ENCODE measurements around the gene GRM5.

The GRM5 gene

DNA sequence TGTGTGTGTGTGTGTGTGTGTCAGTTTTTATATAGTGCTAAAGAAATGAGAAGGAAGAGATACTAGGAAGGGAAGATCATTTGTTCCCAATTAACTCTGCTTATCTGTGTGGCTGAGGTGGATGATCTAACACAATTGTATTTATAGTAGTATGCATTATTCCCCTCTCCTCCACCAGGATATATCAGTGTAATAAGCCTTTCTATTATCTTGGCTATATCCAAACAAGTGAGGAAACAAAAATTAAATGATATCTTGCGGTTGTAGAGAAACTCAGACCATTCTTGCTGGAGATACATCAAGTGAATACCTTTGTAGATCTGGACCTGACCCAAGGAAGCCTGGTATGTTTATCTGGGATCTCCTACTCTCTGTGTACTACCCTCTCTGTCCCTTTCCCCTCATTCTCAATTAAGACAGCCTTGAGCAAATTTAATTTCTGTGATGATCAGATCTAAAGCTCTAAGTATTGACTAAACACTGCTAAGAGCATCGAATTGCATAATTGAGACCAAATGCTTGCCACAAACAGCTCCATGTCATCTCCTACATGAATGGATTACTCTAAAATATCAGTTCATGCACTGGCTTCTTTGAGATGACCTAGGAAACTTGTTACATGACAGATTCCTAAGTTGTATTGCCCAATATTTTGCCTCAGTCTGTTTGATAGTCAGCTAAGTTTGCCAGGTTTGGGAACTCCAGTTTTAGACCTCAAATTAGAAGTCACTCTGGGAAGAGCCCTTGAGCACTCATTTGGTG lies 543.0 kb downstream of the GRM5 start:
- in situ Hi-C loops (cut with MboI; ENCODE audit: low pct_unique_long_range_greater_than_20kb, low sequenced_read_pairs, unreplicated experiment), result no loop called here
- TF ChIP-seq, protein P1, sequence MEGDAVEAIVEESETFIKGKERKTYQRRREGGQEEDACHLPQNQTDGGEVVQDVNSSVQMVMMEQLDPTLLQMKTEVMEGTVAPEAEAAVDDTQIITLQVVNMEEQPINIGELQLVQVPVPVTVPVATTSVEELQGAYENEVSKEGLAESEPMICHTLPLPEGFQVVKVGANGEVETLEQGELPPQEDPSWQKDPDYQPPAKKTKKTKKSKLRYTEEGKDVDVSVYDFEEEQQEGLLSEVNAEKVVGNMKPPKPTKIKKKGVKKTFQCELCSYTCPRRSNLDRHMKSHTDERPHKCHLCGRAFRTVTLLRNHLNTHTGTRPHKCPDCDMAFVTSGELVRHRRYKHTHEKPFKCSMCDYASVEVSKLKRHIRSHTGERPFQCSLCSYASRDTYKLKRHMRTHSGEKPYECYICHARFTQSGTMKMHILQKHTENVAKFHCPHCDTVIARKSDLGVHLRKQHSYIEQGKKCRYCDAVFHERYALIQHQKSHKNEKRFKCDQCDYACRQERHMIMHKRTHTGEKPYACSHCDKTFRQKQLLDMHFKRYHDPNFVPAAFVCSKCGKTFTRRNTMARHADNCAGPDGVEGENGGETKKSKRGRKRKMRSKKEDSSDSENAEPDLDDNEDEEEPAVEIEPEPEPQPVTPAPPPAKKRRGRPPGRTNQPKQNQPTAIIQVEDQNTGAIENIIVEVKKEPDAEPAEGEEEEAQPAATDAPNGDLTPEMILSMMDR (IDR thresholded peaks at IDR 0.05; ENCODE audit: extremely low read depth, insufficient read depth, missing control alignments), result no peak
- no peak for DNase-seq (ENCODE audit: low spot score)

DNA sequence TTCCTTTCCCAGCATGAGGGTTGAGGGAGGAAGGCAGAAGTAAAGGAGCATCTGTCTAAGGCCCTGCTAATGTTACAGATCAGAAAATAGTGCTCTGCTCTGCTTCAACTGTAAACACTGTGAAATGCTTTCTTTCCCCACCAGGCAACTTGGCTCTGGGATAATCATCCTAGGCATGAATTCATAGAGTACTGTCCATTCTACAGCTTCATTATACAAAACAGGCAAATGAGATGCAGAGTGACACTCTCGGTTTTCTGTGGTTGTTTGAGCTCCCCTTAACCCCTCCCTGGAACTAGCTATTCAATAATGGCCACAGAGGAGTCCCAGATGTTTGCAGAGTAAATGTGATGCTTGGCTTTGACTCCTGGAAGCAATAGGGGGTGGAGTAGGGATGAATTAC lies 544.0 kb downstream of the GRM5 start:
- in situ Hi-C loops (cut with MboI; ENCODE audit: low pct_unique_long_range_greater_than_20kb, low sequenced_read_pairs, unreplicated experiment), result no loop called here
- TF ChIP-seq, protein P1 (IDR thresholded peaks at IDR 0.05; ENCODE audit: extremely low read depth, insufficient read depth, missing control alignments), result no peak

DNA sequence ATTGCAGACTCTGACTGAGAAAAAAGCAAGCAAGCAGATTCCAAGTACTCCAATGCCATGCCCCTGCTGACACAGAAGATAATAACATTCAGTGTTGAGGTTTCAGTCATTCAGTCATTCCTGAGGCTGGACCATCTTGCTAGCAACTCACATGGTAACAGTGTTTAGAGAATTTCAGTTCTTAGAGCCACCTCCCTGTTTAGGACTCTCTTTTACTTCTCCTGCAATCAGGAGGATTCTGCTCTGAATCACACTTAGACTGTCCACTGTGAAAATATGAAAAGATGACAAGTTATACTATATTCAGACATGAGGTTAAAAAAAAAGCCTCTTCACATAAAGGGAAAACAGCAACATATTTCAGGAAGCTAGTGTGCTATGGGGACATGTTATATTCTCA lies 544.4 kb downstream of the GRM5 start:
- TF ChIP-seq, protein P1 (IDR thresholded peaks at IDR 0.05; ENCODE audit: extremely low read depth, insufficient read depth, missing control alignments), result no peak
- in situ Hi-C loops (cut with MboI; ENCODE audit: low pct_unique_long_range_greater_than_20kb, low sequenced_read_pairs, unreplicated experiment), result no loop called here
- DNase-seq (ENCODE audit: low spot score), result no peak

More for the DNA sequence above, 544.0 kb downstream of the GRM5 start:
- DNase-seq (ENCODE audit: low spot score), result no peak

DNA sequence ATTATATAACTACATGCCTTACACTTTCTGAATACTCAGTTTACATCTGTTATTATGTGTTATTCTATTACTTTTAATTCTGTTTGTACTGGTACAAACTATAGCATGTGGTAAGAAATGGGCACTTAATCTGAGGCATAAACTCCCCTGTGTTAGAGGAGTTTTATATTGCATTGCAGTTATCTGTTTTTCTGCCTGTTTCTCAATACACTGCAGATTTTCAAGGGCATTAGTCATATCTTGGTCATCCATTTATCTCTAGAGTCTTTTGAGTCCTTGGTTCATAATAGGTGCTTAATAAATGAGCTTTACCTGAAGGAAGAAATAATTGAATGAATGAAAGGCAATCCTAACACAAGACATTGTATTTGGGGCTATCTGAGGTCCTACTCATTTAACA lies 545.4 kb downstream of the GRM5 start:
- DNase-seq (ENCODE audit: low spot score), result no peak
- TF ChIP-seq, protein P1 (IDR thresholded peaks at IDR 0.05; ENCODE audit: extremely low read depth, insufficient read depth, missing control alignments), result no peak
- in situ Hi-C loops (cut with MboI; ENCODE audit: low pct_unique_long_range_greater_than_20kb, low sequenced_read_pairs, unreplicated experiment), result no loop called here

DNA sequence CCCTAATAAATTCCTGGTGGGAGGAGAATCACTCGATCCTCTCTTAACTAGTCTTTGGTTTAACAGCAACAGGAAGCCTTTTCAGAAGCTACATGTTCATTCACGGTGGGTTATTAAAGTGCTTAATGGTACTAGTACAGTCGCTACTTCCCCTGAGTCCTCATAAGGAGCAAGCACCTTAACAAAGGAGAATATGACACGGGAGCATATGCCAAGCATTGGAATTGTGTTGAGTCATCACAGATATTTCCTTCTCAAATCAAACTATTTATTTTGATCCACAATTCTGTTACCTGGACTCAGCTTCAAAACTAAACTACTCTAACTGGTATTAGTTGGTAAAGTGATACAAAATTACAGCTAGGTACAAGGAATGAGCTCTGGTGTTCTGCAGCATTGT lies 550.8 kb downstream of the GRM5 start:
- in situ Hi-C loops (cut with MboI; ENCODE audit: low pct_unique_long_range_greater_than_20kb, low sequenced_read_pairs, unreplicated experiment), result no loop called here
- no peak for DNase-seq (ENCODE audit: low spot score)
- TF ChIP-seq, protein P1 (IDR thresholded peaks at IDR 0.05; ENCODE audit: extremely low read depth, insufficient read depth, missing control alignments), result no peak

DNA sequence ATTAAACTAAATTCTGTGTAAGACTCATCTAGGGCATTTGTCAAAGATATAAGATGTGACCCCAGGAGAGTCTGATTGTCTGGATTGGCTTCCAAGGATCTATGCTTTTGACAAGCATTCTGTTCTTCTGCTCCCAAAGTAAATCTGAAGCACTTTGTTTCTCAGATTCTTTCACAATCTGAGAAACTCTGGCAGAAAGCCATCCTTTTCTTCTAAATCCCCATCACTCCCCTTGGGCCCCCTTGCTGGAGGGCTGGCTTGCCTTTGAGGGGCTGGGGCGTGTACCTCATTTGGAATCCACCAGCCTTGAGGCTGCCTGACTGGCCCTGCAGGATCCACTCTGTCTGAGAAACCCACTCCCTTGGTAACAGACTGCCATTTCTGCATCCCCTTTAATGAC lies 554.8 kb downstream of the GRM5 start:
- no peak for DNase-seq (ENCODE audit: low spot score)
- TF ChIP-seq, protein P1 (IDR thresholded peaks at IDR 0.05; ENCODE audit: extremely low read depth, insufficient read depth, missing control alignments), result no peak
- in situ Hi-C loops (cut with MboI; ENCODE audit: low pct_unique_long_range_greater_than_20kb, low sequenced_read_pairs, unreplicated experiment), result no loop called here

Measured in GM13977 (cell line).